HepG2 (cell line): ENCODE results near the gene CCDC57. TPM values are rescaled to one million over a fixed set of nuclear protein-coding genes. Genes with fewer than 3 reads are reported as not detected.

Source experiments
- ATAC-seq: fragments of 200-7000 bp; cut with Tn5 transposase; 3 replicates; pipeline ENCODE4 v1.9.1; 2020; ENCODE audit warnings: mild to moderate bottlenecking, moderate library complexity
- BruUV-seq: library from RNA; stranded (reverse); fragments of 400-500 nt; replicated peaks from 2 replicates; lab custom pipeline; 2021; lab: Mats Ljungman, UMichigan
- CTCF ChIA-PET: fragments of 300-600 bp; formaldehyde crosslinking; extraction: SDS; loops from one replicate; lab custom pipeline; 2021; ENCODE audit warnings: low total read pairs, inconsistent platforms, low intra/inter-chr PET ratio; lab: Yijun Ruan, JAX
- POLR2A ChIA-PET: fragments of 350-600 bp; sonication (Branson Sonifier 250); formaldehyde crosslinking; loops from one replicate; lab custom pipeline; 2020; ENCODE audit warnings: antibody characterized with exemption, inconsistent platforms; lab: Yijun Ruan, JAX
- DNase-seq: peaks from one replicate; pipeline ENCODE4 v3.0.0-alpha.2; 2015; ENCODE audit warnings: low spot score
- FAIRE-seq: peaks from 3 replicates; lab custom pipeline; 2011; peaks lifted over from hg19 to GRCh38; lab: Jason Lieb, UNC
- H2AFZ ChIP-seq: one replicate; pipeline ENCODE4 v1.6.1; 2011; ENCODE audit warnings: low read length, inconsistent platforms
- H3K27ac ChIP-seq: fragments of 300-600 bp; 3 replicates; pipeline ENCODE4 v1.8.0; 2011; ENCODE audit warnings: mixed run types, mild to moderate bottlenecking, mixed read lengths, low read length, inconsistent platforms; ENCODE audit not compliant: insufficient read depth; ENCODE audit errors: extremely low read length
- H3K27me3 ChIP-seq, 2 experiments: fragments of 200-600 bp in 1 of 2; 2 replicates in 1 of 2; 3 replicates in 1 of 2; pipeline versions ENCODE4 v1.6.0 to v1.8.0; 2011; ENCODE audit warnings: low read length in 2 of 2, mild to moderate bottlenecking in 2 of 2, moderate library complexity in 2 of 2, inconsistent platforms in 1 of 2; ENCODE audit not compliant: insufficient read depth in 2 of 2, control insufficient read depth in 1 of 2
- H3K36me3 ChIP-seq, 2 experiments: fragments of 200-600 bp in 1 of 2; replicated peaks in 1 of 2; 2 replicates in 1 of 2; 3 replicates in 1 of 2; pipeline versions ENCODE4 v1.5.1 to v1.8.0; 2011; ENCODE audit warnings: low read length in 2 of 2, inconsistent platforms in 1 of 2; ENCODE audit not compliant: insufficient read depth in 2 of 2, control insufficient read depth in 1 of 2
- H3K4me1 ChIP-seq: 2 replicates; pipeline ENCODE4 v1.5.1; 2012; ENCODE audit warnings: low read length, inconsistent platforms; ENCODE audit not compliant: insufficient read depth
- H3K4me2 ChIP-seq: 2 replicates; pipeline ENCODE4 v1.6.0; 2011; ENCODE audit warnings: low read depth, low read length, inconsistent platforms
- H3K4me3 ChIP-seq, 3 experiments: fragments of 200-600 bp in 1 of 3; sonication (generic), shearing (Covaris generic) in 1 of 3; replicated peaks in 1 of 3; 2 replicates each; pipeline ENCODE4 v1.5.1; 2011 to 2016; ENCODE audit warnings: low read length in 3 of 3, inconsistent platforms in 2 of 3, low read depth in 2 of 3, mild to moderate bottlenecking in 2 of 3, control low read depth in 1 of 3, mixed read lengths in 1 of 3; ENCODE audit not compliant: insufficient read depth in 1 of 3
- H3K79me2 ChIP-seq: one replicate; pipeline ENCODE4 v1.6.1; 2011; ENCODE audit warnings: low read length, inconsistent platforms; ENCODE audit not compliant: insufficient read depth
- H3K9ac ChIP-seq: 2 replicates; pipeline ENCODE4 v1.6.0; 2011; ENCODE audit warnings: mild to moderate bottlenecking, low read depth, low read length, inconsistent platforms; ENCODE audit not compliant: insufficient read depth
- H3K9me3 ChIP-seq: 2 replicates; pipeline ENCODE4 v1.5.1; 2012; ENCODE audit warnings: mild to moderate bottlenecking, low read length
- H4K20me1 ChIP-seq: 2 replicates; pipeline ENCODE4 v1.6.0; 2011; ENCODE audit warnings: inconsistent platforms, mild to moderate bottlenecking, low read length, moderate library complexity; ENCODE audit not compliant: insufficient read depth
- AHR ChIP-seq: IDR thresholded peaks from 2 replicates; pipeline ENCODE4 v1.6.1; 2018; ENCODE audit warnings: missing genetic modification reagents, missing compliant biosample characterization
- CTCF ChIP-seq: sonication (generic); formaldehyde crosslinking; IDR thresholded peaks from 2 replicates; pipeline ENCODE4 v1.5.0; 2020; ENCODE audit warnings: mild to moderate bottlenecking, missing genetic modification reagents, moderate library complexity
- GLMP ChIP-seq: sonication (generic); formaldehyde crosslinking; IDR thresholded peaks from 2 replicates; pipeline ENCODE4 v1.9.0; 2021; ENCODE audit warnings: missing genetic modification reagents, mild to moderate bottlenecking, borderline replicate concordance
- JUND ChIP-seq: sonication (generic); formaldehyde crosslinking; IDR thresholded peaks from 2 replicates; pipeline ENCODE4 v1.8.0; 2022; ENCODE audit warnings: mild to moderate bottlenecking, missing genetic modification reagents
- MED8 ChIP-seq: sonication (generic); formaldehyde crosslinking; IDR thresholded peaks from 2 replicates; pipeline ENCODE4 v1.8.1; 2023; ENCODE audit warnings: mild to moderate bottlenecking, missing genetic modification reagents; ENCODE audit not compliant: insufficient replicate concordance
- PATZ1 ChIP-seq: sonication (generic); formaldehyde crosslinking; IDR thresholded peaks from 2 replicates; pipeline ENCODE4 v1.4.0; 2020; ENCODE audit warnings: missing genetic modification reagents
- POGK ChIP-seq: sonication (generic); formaldehyde crosslinking; conservative IDR thresholded peaks from 2 replicates; pipeline ENCODE4 v1.8.0; 2022; ENCODE audit warnings: mild to moderate bottlenecking, moderate library complexity, missing genetic modification reagents
- SOX13 ChIP-seq, 3 experiments: fragments of 450-650 bp in 1 of 3; sonication (generic) in 1 of 3; formaldehyde crosslinking in 1 of 3; IDR thresholded peaks in 2 of 3; conservative IDR thresholded peaks in 1 of 3; 2 replicates each; pipeline versions ENCODE4 v1.5.0 to v1.6.1; 2016 to 2020; ENCODE audit warnings: antibody characterized with exemption in 1 of 3, mild to moderate bottlenecking in 1 of 3, missing compliant biosample characterization in 1 of 3, missing genetic modification reagents in 1 of 3, moderate library complexity in 1 of 3
- ZNF17 ChIP-seq: sonication (generic); formaldehyde crosslinking; IDR thresholded peaks from 2 replicates; pipeline ENCODE4 v1.5.0; 2020; ENCODE audit warnings: mild to moderate bottlenecking, missing genetic modification reagents
- ZNF460 ChIP-seq: sonication (generic); formaldehyde crosslinking; IDR thresholded peaks from 2 replicates; pipeline ENCODE4 v1.5.1; 2020; ENCODE audit warnings: missing genetic modification reagents, mild to moderate bottlenecking, borderline replicate concordance
- WGBS: methylation state at CpG from one replicate; pipeline ENCODE4 v1.1.6; 2017; ENCODE audit warnings: low lambda C conversion rate; 5-methylcytosine and 5-hydroxymethylcytosine counted together
- in situ Hi-C: cut with HindIII; loops from 2 replicates; pipeline ENCODE4 v1.10.0; 2017; ENCODE audit warnings: low pct_unique_long_range_greater_than_20kb; ENCODE audit not compliant: extremely low pct_ligation_motif_present
- intact Hi-C: fragments of 100-400 bp; cut with micrococcal nuclease; formaldehyde crosslinking; loops from one replicate; pipeline ENCODE4 v1.10.0; 2022; ENCODE audit not compliant: unreplicated experiment
- polyA plus RNA-seq, 8 experiments: library from polyadenylated mRNA; depleted of rRNA in 3 of 8; stranded (reverse) in 7 of 8; unstranded in 1 of 8; fragments of >200 nt; fragmentation: Illumina TruSeq in 4 of 8; extraction: Trizol in 4 of 8; gene quantifications; 2 replicates each; pipeline versions ENCODE4 v1.2.1 to v1.2.3, GENCODE V29; 2011 to 2016; ENCODE audit warnings: low read depth in 4 of 8, missing spikeins in 1 of 8, mixed read lengths in 1 of 8; ENCODE audit not compliant: insufficient read depth in 1 of 8
- total RNA-seq, 5 experiments: library from RNA; depleted of rRNA; stranded (reverse); fragments of >200 nt; fragmentation: Illumina TruSeq; extraction: Trizol; gene quantifications; 2 replicates each; pipeline ENCODE4 v1.2.3, GENCODE V29; 2016; ENCODE audit warnings: low read depth in 1 of 5

The CCDC57 gene
- total and polyA plus RNA-seq, 2 of the 13 experiments (the other 11 are each of a cell fraction or from before 2014, with no cell fraction given), result 59.3 to 59.9 TPM

- in situ Hi-C loops, result no loop called here
- no peak overlapping the region for H2AFZ ChIP-seq
- H4K20me1 ChIP-seq, result no peaks in the 10 kb centered on the region
- DNase-seq (no peak), FAIRE-seq (peak; percentile 8), ATAC-seq (no peak)
- intact Hi-C loops, result no loop called here
- no peaks in the 10 kb centered on the region for H3K9me3 ChIP-seq
- POLR2A ChIA-PET, result no interaction called here
- TF ChIP-seq PATZ1 (CRISPR knock-in tag) (peak; percentile 60), ZNF460 (CRISPR knock-in tag) (0 out of 2 replicates have a peak, but pooled peaks have one; percentile 18), ZNF17 (CRISPR knock-in tag) (no peak), POGK (CRISPR knock-in tag) (no peak), AHR (CRISPR knock-in tag) (peak; percentile 45; the same call in 1 of the 2 replicates), SOX13 (IDR thresholded peaks at IDR 0.05) (no peak), SOX13 (CRISPR knock-in tag; conservative IDR thresholded peaks at IDR 0.05 in 1 of 2, IDR thresholded peaks at IDR 0.05 in 1 of 2) (no peak), JUND (CRISPR knock-in tag) (0 out of 2 replicates have a peak, but pooled peaks have one; percentile 46), GLMP (no peak), CTCF (CRISPR knock-in tag) (peak; percentile 31), MED8 (no peak)
- no peaks in the 10 kb centered on the region for H3K27me3 ChIP-seq
- no peaks in the 10 kb centered on the region for H3K79me2 ChIP-seq
- CTCF ChIA-PET, result no interaction called here
- H3K27ac ChIP-seq, result no peak overlapping the region
- no peak overlapping the region for H3K4me2 ChIP-seq
- WGBS, result 93% methylated on average over 4 of the region's 4 CpGs
- H3K36me3 ChIP-seq, result no peaks in the 10 kb centered on the region; a peak in 2 of 5 replicates
- peaks cover 6% of the 10 kb centered on the region; the same call in 1 of the 2 replicates for H3K4me1 ChIP-seq
- H3K9ac ChIP-seq, result no peak overlapping the region
- BruUV-seq, result no TSS peak
- no peak overlapping the region for H3K4me3 ChIP-seq
These were observed 83.5 kb downstream of the CCDC57 start for GRCh38 chr17:82129095-82129494.
